HCT116 (cell line): ENCODE results near the gene PCLO.

Experiments used
- CEBPB ChIP-seq: IDR thresholded peaks from 2 replicates; pipeline ENCODE4 v1.6.1; 2012; ENCODE audit warnings: low read depth
- EZH2 ChIP-seq: fragments of 200-600 bp; sonication (generic); IDR thresholded peaks from 2 replicates; pipeline ENCODE4 v1.6.1; 2017; ENCODE audit warnings: antibody characterized with exemption, mixed run types
- EZH2phosphoT487 ChIP-seq: fragments of 200-600 bp; IDR thresholded peaks from 2 replicates; pipeline ENCODE4 v1.6.1; 2018; ENCODE audit warnings: antibody characterized with exemption, borderline replicate concordance
- FOSL1 ChIP-seq: IDR thresholded peaks from 2 replicates; pipeline ENCODE4 v1.6.1; 2012; ENCODE audit warnings: low read depth
- MAX ChIP-seq: IDR thresholded peaks from 2 replicates; pipeline ENCODE4 v1.6.1; 2012
- POLR2A ChIP-seq: IDR thresholded peaks from 2 replicates; pipeline ENCODE4 v1.7.0; 2011; ENCODE audit warnings: borderline replicate concordance; ENCODE audit not compliant: insufficient read depth, insufficient read length; ENCODE audit errors: extremely low read depth
- RAD21 ChIP-seq: IDR thresholded peaks from 2 replicates; pipeline ENCODE4 v1.6.1; 2012; ENCODE audit warnings: low read depth, mild to moderate bottlenecking
- SIN3A ChIP-seq: IDR thresholded peaks from 2 replicates; pipeline ENCODE4 v1.6.1; 2012; ENCODE audit warnings: low read depth
- TCF7L2 ChIP-seq: IDR thresholded peaks from 2 replicates; pipeline ENCODE4 v1.7.0; 2011; ENCODE audit warnings: borderline replicate concordance, inconsistent platforms; ENCODE audit not compliant: insufficient read depth, insufficient read length; ENCODE audit errors: extremely low read depth
- TF ChIP-seq, protein P1 (sequence below), 3 experiments: fragments of 200-600 bp in 1 of 3; sonication (generic) in 1 of 3; IDR thresholded peaks in 2 of 3; conservative IDR thresholded peaks in 1 of 3; 2 replicates each; pipeline ENCODE4 v1.5.1; 2012 to 2017; ENCODE audit warnings: low read depth in 2 of 3, low read length in 2 of 3, antibody characterized with exemption in 1 of 3, borderline replicate concordance in 1 of 3, control low read depth in 1 of 3, mild to moderate bottlenecking in 1 of 3, mixed read lengths in 1 of 3, mixed run types in 1 of 3, moderate library complexity in 1 of 3; ENCODE audit not compliant: insufficient read depth in 1 of 3

GRCh38 chr7:83055197-83055596, 107.5 kb downstream of the PCLO start:
- TF ChIP-seq TCF7L2: no peak
- TF ChIP-seq EZH2: no peak
- TF ChIP-seq FOSL1: no peak
- TF ChIP-seq EZH2phosphoT487: no peak
- no peak for TF ChIP-seq POLR2A
- no peak for TF ChIP-seq MAX
- TF ChIP-seq, protein P1, sequence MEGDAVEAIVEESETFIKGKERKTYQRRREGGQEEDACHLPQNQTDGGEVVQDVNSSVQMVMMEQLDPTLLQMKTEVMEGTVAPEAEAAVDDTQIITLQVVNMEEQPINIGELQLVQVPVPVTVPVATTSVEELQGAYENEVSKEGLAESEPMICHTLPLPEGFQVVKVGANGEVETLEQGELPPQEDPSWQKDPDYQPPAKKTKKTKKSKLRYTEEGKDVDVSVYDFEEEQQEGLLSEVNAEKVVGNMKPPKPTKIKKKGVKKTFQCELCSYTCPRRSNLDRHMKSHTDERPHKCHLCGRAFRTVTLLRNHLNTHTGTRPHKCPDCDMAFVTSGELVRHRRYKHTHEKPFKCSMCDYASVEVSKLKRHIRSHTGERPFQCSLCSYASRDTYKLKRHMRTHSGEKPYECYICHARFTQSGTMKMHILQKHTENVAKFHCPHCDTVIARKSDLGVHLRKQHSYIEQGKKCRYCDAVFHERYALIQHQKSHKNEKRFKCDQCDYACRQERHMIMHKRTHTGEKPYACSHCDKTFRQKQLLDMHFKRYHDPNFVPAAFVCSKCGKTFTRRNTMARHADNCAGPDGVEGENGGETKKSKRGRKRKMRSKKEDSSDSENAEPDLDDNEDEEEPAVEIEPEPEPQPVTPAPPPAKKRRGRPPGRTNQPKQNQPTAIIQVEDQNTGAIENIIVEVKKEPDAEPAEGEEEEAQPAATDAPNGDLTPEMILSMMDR (IDR thresholded peaks at IDR 0.05 in 2 of 3, conservative IDR thresholded peaks at IDR 0.05 in 1 of 3; ENCODE audit: borderline replicate concordance in 1 of 3, insufficient read depth in 1 of 3, low read depth in 2 of 3, low read length in 2 of 3): no peak
- TF ChIP-seq CEBPB: no peak
- no peak for TF ChIP-seq RAD21
- TF ChIP-seq SIN3A: no peak
